Heart left ventricle (tissue), 16 donors: Measurements from ENCODE around the gene RNF213. TPM values are rescaled to one million over a fixed set of nuclear protein-coding genes. Genes with fewer than 3 reads are reported as not detected.

Experiments used
- ATAC-seq, 4 donors: fragments of 200-7000 bp; cut with Tn5 transposase; one replicate each; pipeline ENCODE4 v1.9.1; 2020 to 2022; ENCODE audit warnings: moderate library complexity in 4 of 4, mild to moderate bottlenecking in 3 of 4, moderate number of reproducible peaks in 1 of 4
- DNase-seq, 5 donors: peaks; one replicate each; pipeline ENCODE4 v3.0.0-alpha.2; 2020
- H3K27ac ChIP-seq, 12 donors: fragments of 200-600 bp; sonication (generic) in 4 of 12; one replicate each; pipeline versions ENCODE4 v1.5.0 to v1.8.0; 2016 to 2022; ENCODE audit warnings: mild to moderate bottlenecking in 2 of 12
- H3K27me3 ChIP-seq, 9 donors: fragments of 200-600 bp; sonication (generic) in 2 of 9; one replicate each; pipeline versions ENCODE4 v1.5.1 to v1.8.0; 2016 to 2022; ENCODE audit warnings: mild to moderate bottlenecking in 3 of 9
- H3K36me3 ChIP-seq, 9 donors: fragments of 200-600 bp; sonication (generic) in 2 of 9; one replicate each; pipeline versions ENCODE4 v1.5.0 to v1.8.0; 2018 to 2022; ENCODE audit warnings: mild to moderate bottlenecking in 2 of 9
- H3K4me1 ChIP-seq, 12 donors: fragments of 200-600 bp; sonication (generic) in 4 of 12; one replicate each; pipeline versions ENCODE4 v1.5.0 to v1.8.0; 2016 to 2022; ENCODE audit warnings: mild to moderate bottlenecking in 3 of 12
- H3K4me3 ChIP-seq, 12 donors: fragments of 200-600 bp; sonication (generic) in 4 of 12; one replicate each; pipeline versions ENCODE4 v1.5.0 to v1.8.0; 2017 to 2022; ENCODE audit warnings: mild to moderate bottlenecking in 9 of 12, moderate library complexity in 4 of 12
- H3K9me3 ChIP-seq, 12 donors: fragments of 200-600 bp; sonication (generic) in 4 of 12; one replicate each; pipeline versions ENCODE4 v1.5.0 to v1.8.0; 2016 to 2022; ENCODE audit warnings: mild to moderate bottlenecking in 1 of 12
- POLR2A ChIP-seq, 2 donors: fragments of 450-650 bp; IDR thresholded peaks; one replicate each; pipeline ENCODE4 v1.6.1; 2017; ENCODE audit warnings: antibody characterized with exemption in 2 of 2, mild to moderate bottlenecking in 2 of 2, moderate library complexity in 2 of 2
- WGBS, 4 donors: extraction: QIAGEN DNeasy Blood & Tissue Kit in 2 of 4; methylation state at CpG; one replicate each; pipeline versions ENCODE4 v1.1.5 to v1.1.7; 2013 to 2018; 5-methylcytosine and 5-hydroxymethylcytosine counted together
- intact Hi-C, 10 donors: fragments of 100-400 bp; cut with DNase I; formaldehyde crosslinking; loops; one replicate each; pipeline versions ENCODE4 v1.11.1 to v1.14.2; 2022
- polyA plus RNA-seq, 2 donors: library from polyadenylated mRNA; stranded (reverse); fragments of 200-250 nt; gene quantifications; one replicate each; pipeline ENCODE4 v1.2.3, GENCODE V29; 2013
- total RNA-seq, 9 donors: library from RNA; depleted of rRNA in 2 of 9; stranded (reverse); fragments of >200 nt in 2 of 9; fragmentation: NEBNext Ultra II Directional in 3 of 9; extraction: Animal tissue kit (Norgen Biotek cat#: 25700) in 3 of 9; gene quantifications; one replicate each; pipeline versions ENCODE4 v1.1.0 to v1.2.4, GENCODE V29; 2016 to 2023
- TF ChIP-seq, protein P1 (sequence below), 12 donors: fragments of 200-600 bp; sonication (generic) in 4 of 12; IDR thresholded peaks; one replicate each; pipeline versions ENCODE4 v1.5.0 to v1.8.0; 2018 to 2022; ENCODE audit warnings: antibody characterized with exemption in 12 of 12, mild to moderate bottlenecking in 5 of 12
- donor health status: ischemic (EF 13 %, LVEDD 7.1; RV severe dilation, severe dysfunction).
- donor health status: healthy with polysubstance abuse.
- donor health status: DM: no; HTN: yes; CAD: no.
- donor health status: DM: no; HTN: no; CAD: no.
- donor health status: ischemic (EF 25% LVEDD 6.9; RV normal size, moderate dysfunction).
- donor health status: ischemic (EF 25% LVEDD 5.7; RV mildly dilated, moderate dysfunction).
- donor health status: healthy.
- donor health status: DM: yes; HTN: yes; CAD: no.
- donor health status: ischemic (EF 35%, LVEDD 5.7; RV mildly dilated, moderate dysfunction).
- donor health status: nonischemic (EF 11% LVEDD 7.7; RV severe dilation, severe dysfunction).
- donor health status: DM: yes; HTN: yes; CAD: no.
- donor health status: PGD.
- donor health status: ischemic (EF 29% LVEDD 5.4; RV normal size, mild dysfunction).
- donor health status: nonischemic (EF 23%, LVEDD 6.1; RV moderate dilation, normal function).

Gene RNF213
- total and polyA plus RNA-seq, 11 donors: 23.1 to 167 (median 31.4) TPM

DNA sequence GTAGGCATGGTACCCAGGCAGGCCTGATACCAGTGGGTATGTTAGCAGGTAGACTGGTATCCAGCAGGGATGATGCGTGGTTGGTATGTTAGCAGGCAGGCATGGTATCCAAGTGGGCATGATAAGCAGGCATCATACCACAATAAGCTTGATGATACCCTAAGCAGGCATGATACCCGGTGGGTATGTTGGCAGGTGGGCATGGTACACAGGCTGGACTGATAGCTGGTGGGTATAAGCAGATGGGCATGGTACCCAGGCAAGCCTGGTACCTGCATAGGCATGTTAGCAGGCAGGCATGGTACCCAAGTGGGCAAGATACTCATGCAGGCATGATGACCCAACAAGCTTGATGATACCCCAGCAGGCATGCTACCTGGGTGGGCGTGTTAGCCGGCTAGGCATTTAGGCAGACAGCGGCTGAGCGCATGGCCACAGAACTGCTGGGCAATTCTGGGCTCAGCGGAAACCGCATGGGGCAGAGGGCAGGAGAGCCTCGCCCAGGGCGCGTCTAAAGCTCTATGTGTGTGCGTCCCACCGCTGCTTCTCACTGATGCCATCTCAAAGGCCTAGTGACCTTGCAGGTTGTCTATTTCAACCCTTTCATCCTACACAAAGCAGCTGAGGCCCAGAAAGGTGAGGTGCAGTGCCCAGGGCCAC is 42.8 kb upstream of the RNF213 start:
- TF ChIP-seq, protein P1, sequence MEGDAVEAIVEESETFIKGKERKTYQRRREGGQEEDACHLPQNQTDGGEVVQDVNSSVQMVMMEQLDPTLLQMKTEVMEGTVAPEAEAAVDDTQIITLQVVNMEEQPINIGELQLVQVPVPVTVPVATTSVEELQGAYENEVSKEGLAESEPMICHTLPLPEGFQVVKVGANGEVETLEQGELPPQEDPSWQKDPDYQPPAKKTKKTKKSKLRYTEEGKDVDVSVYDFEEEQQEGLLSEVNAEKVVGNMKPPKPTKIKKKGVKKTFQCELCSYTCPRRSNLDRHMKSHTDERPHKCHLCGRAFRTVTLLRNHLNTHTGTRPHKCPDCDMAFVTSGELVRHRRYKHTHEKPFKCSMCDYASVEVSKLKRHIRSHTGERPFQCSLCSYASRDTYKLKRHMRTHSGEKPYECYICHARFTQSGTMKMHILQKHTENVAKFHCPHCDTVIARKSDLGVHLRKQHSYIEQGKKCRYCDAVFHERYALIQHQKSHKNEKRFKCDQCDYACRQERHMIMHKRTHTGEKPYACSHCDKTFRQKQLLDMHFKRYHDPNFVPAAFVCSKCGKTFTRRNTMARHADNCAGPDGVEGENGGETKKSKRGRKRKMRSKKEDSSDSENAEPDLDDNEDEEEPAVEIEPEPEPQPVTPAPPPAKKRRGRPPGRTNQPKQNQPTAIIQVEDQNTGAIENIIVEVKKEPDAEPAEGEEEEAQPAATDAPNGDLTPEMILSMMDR (IDR thresholded peaks at IDR 0.05): no peak
- TF ChIP-seq POLR2A (IDR thresholded peaks at IDR 0.05): no peak
- Histone ChIP-seq H3K4me1 (peaks cover 0 to 38% (median 15%) of the 10 kb centered on the region in 12 donors), H3K36me3 (peaks cover 0 to 55% (median 12%) of the 10 kb centered on the region in 9 donors), H3K27ac (no peak overlapping the region), H3K9me3 (no peaks in the 10 kb centered on the region), H3K27me3 (no peaks in the 10 kb centered on the region), H3K4me3 (no peak overlapping the region)
- intact Hi-C loops: loop anchor here in 1 of 10 donors (2.0 kb wide), 1 partner anchor 71 kb away; the partner anchor contains the start of gene EIF4A3
- ATAC-seq: no peak
- 94 to 97% (median 95%) methylated on average over 12 to 13 of the region's 13 CpGs for WGBS, 4 donors
- no peak for DNase-seq

DNA sequence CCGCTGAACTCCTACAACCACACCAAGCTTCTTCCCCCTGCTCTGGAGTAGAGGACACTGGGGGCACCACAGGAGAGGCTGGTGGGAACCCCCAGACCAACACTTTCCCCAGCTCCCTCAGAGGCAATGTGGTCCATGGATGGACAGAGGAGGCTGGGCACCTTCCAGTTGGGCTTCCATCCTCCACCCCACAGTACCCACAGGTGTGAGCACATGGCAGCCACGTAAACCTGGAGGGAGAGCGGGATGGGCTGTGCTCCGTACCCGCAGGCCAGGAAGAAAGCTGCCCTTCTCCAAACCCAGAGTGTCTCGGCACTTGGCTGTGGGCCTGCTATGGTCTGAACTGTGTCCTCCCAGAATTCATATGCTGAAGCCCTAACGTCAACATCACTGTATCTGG is 42.3 kb upstream of the RNF213 start:
- no peak for DNase-seq

DNA sequence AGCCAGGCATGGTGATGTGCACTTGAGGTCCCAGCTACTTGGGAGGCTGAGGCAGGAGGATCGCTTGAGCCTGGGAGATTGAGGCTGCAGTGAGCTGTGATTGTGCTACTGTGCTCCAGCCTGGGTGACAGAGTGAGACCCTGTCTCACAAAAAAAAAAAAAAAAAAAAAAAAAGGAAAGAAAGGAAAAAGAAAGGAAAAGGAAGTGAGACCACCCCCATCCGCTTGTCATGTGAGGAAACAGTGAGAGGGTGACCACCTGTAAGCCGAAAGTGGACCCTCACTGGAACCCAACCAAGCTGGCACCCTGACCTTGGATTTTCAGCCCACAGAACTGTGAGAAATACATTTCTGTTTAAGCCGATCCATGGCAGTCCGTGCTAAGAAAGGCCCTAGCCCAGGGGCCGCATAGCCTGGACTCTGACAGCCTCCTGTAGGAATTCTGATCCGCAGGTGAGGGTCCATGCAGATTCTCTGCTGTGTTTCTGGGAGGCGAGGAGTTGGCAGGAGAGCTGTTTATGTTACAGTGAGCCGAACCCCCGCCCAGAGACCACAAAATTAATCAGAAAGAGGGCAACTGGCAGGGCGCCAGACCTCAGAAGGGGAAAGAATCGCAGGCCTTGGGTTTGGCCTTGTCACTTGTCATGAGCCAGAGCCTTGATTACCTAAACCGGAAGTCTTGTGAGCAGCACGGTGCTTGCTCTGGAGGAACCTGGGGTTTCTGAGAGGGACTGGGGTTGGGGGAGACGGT is 41.5 kb upstream of the RNF213 start:
- Histone ChIP-seq H3K27me3 (no peaks in the 10 kb centered on the region), H3K4me1 (peaks cover 0 to 31% (median 15%) of the 10 kb centered on the region in 12 donors), H3K36me3 (peaks cover 0 to 42% (median 12%) of the 10 kb centered on the region in 9 donors), H3K4me3 (peak overlapping the region; percentile 79 to 100 (median 96)), H3K9me3 (no peaks in the 10 kb centered on the region), H3K27ac (peak overlapping the region; percentile 49 to 92 (median 78))
- ATAC-seq (peak in 3 of 4 donors; percentile 49 to 69 (median 55)), DNase-seq (peak; percentile 61 to 86 (median 69))
- 43 to 50% (median 46%) methylated on average over 14 to 15 of the region's 15 CpGs for WGBS, 4 donors
- intact Hi-C loops: loop anchor here in 1 of 10 donors (2.0 kb wide), 1 partner anchor 72 kb away; the partner anchor contains the start of gene EIF4A3
- TF ChIP-seq POLR2A (IDR thresholded peaks at IDR 0.05): no peak

More for the DNA sequence above, 42.3 kb upstream of the RNF213 start:
- intact Hi-C loops: loop anchor here in 1 of 10 donors (2.0 kb wide), 1 partner anchor 72 kb away; the partner anchor contains the start of gene EIF4A3
- no peaks in the 10 kb centered on the region for H3K9me3 ChIP-seq
- TF ChIP-seq, protein P1 (IDR thresholded peaks at IDR 0.05): no peak
- WGBS, 4 donors: 87 to 96% (median 91%) methylated on average over 7 of the region's 7 CpGs
- H3K27ac ChIP-seq: no peak overlapping the region
- ATAC-seq: no peak
- no peak overlapping the region for H3K4me3 ChIP-seq
- no peaks in the 10 kb centered on the region for H3K27me3 ChIP-seq
- peaks cover 0 to 35% (median 15%) of the 10 kb centered on the region in 12 donors for H3K4me1 ChIP-seq
- peaks cover 0 to 50% (median 12%) of the 10 kb centered on the region in 9 donors for H3K36me3 ChIP-seq

DNA sequence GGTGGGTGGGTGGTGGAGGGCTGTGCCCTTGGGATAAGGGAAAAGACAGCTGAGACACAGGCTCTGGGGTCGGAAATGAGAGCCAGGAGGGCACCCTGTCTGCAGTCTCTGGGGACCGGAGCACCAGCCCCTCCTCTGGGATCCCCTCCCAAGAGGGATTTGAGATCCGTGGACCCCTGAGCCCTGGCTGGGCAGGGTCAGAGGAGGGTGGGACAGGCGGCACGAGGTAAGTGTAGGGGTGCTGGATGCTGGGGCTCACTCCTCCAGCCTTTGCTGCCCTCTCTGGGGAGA is 40.9 kb upstream of the RNF213 start:
- WGBS, 4 donors: 0 to 7% (median 6%) methylated on average over 3 to 5 of the region's 5 CpGs
- intact Hi-C loops: loop anchor here in 4 of 10 donors (2.0 to 5.0 kb wide), 3 partner anchors 43 to 73 kb away; partner anchors contain the start of genes EIF4A3 (in 2 of the 4) and RNF213 (in 1 of the 4)
- DNase-seq (no peak), ATAC-seq (peak in 1 of 4 donors; percentile 11)
- no peaks in the 10 kb centered on the region for H3K27me3 ChIP-seq
- H3K4me3 ChIP-seq: peak overlapping the region; percentile 79 to 100 (median 96)
- H3K36me3 ChIP-seq: peaks cover 0 to 37% (median 10%) of the 10 kb centered on the region in 9 donors
- peak overlapping the region; percentile 49 to 92 (median 78) for H3K27ac ChIP-seq
- TF ChIP-seq, protein P1 (IDR thresholded peaks at IDR 0.05): no peak
- no peak for TF ChIP-seq POLR2A (IDR thresholded peaks at IDR 0.05)
- H3K4me1 ChIP-seq: peaks cover 0 to 31% (median 15%) of the 10 kb centered on the region in 12 donors
- no peaks in the 10 kb centered on the region for H3K9me3 ChIP-seq
